VCaP (cell line): ENCODE measurements around the gene SPTBN4.

Source experiments
- H3K27ac ChIP-seq: fragments of 450-650 bp; 2 replicates; pipeline ENCODE4 v1.5.1; 2017
- TF ChIP-seq, protein P1 (sequence below): fragments of 450-650 bp; conservative IDR thresholded peaks from 2 replicates; pipeline ENCODE4 v1.5.1; 2017; ENCODE audit warnings: mild to moderate bottlenecking, moderate library complexity

SPTBN4 gene

DNA sequence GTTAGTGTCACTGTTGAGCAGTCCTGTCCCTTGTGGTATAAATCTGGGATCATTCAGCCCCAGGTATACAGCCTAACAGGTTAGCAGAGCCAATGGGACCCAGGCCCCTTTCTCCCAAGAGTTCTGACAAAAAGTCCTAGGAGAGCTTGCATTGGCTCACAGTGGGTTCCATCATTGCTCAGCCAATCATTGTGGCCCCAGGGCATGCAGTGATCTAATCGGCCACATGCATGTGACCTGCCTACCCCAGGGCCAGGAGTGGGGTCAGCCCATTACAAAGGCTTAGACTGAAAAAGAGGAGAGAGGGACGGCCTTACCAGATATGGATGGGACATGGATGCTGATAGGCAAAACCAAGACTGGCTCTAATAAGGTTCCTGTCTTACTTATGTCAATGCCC is 41.1 kb downstream of the SPTBN4 start:
- no peak overlapping the region for H3K27ac ChIP-seq
- TF ChIP-seq, protein P1, sequence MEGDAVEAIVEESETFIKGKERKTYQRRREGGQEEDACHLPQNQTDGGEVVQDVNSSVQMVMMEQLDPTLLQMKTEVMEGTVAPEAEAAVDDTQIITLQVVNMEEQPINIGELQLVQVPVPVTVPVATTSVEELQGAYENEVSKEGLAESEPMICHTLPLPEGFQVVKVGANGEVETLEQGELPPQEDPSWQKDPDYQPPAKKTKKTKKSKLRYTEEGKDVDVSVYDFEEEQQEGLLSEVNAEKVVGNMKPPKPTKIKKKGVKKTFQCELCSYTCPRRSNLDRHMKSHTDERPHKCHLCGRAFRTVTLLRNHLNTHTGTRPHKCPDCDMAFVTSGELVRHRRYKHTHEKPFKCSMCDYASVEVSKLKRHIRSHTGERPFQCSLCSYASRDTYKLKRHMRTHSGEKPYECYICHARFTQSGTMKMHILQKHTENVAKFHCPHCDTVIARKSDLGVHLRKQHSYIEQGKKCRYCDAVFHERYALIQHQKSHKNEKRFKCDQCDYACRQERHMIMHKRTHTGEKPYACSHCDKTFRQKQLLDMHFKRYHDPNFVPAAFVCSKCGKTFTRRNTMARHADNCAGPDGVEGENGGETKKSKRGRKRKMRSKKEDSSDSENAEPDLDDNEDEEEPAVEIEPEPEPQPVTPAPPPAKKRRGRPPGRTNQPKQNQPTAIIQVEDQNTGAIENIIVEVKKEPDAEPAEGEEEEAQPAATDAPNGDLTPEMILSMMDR, result no peak

DNA sequence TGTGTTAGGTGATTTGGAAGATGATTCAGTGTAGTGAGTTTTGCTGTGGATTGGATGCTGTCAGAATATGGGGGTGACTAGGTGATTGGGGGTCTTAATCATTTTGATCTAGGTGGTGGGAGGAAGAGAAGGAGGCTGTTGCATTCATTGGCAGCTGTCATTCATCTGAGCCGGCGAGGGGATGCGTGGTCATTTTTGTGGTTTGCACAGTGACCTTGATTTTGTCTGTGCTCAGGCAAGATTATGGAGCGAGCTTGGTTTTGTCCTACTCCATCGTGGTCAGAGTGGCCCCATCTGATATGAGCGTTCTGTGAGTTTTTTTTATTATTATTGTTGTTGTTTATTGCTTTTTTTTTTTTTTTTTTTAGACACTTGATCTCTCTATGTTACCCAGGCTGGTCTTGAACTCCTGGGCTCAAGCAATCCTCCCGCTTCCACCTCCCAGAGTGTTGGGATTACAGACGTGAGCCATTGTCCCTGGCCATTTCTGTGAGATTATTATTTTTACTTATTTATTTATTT is 42.0 kb downstream of the SPTBN4 start:
- TF ChIP-seq, protein P1, result no peak
- no peak overlapping the region for H3K27ac ChIP-seq

DNA sequence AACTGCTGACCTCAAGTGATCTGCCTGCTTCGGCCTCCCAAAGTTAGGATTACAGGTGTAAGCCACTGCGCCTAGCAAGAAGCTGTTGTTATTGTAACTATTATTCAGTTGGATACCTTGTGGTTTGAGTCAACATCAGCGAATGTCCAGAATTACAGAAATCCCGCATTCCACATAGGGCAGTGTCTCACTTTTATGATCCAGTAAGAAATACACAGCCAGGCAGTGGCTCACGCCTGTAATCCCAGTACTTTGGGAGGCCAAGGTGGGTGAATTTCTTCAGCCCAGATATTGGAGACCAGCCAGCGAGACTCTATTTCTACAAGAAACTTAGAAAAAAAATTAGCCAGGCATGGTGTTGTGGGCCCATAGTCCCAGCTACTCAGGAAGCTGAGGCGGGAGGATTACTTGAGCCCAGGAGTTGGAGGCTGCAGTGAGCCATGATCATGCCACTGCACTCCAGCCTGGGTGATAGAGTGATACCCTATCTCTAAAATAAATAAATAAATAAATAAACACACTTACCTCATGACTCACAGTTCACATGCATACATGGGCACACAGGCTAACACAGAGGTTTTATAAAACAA is 43.8 kb downstream of the SPTBN4 start:
- no peak overlapping the region for H3K27ac ChIP-seq
- TF ChIP-seq, protein P1, result no peak

DNA sequence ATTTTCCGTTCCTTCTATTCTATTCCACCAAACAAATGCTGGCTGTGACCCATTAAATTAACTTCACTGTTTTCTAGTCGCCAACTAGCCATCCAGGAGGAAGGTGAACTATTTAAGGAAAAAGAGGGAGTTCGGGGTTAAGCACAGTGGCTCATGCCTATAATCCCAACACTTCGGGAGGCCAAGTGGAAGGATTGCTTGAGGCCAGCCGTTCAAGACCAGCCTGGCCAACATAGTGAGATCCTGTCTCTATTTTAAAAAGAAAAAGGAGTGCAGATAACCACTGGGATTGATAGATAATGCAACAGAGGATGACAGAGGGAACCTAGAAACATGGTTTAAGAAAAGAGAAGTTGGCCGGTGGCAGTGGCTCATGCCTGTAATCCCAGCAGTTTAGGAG is 44.7 kb downstream of the SPTBN4 start:
- TF ChIP-seq, protein P1, result no peak
- H3K27ac ChIP-seq, result no peak overlapping the region

DNA sequence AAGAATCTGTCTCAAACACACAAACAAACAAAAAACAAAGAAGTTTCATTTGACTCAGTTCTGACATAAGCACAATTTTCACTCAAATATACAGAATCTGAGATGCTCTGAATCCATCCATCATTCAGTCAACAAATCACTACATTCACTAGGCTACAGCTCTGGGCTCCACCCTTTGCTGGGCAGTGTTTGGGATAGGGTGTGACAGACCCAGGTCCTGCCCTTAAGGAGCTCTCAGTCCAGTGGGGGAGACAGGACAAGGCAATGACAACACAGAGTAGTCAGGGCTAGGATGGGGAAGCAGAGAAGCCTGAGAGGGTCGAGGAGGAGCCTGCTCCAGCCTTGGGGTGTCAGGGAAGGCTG is 45.3 kb downstream of the SPTBN4 start:
- no peak overlapping the region; the same call in 1 of the 2 replicates for H3K27ac ChIP-seq
- TF ChIP-seq, protein P1, result no peak

DNA sequence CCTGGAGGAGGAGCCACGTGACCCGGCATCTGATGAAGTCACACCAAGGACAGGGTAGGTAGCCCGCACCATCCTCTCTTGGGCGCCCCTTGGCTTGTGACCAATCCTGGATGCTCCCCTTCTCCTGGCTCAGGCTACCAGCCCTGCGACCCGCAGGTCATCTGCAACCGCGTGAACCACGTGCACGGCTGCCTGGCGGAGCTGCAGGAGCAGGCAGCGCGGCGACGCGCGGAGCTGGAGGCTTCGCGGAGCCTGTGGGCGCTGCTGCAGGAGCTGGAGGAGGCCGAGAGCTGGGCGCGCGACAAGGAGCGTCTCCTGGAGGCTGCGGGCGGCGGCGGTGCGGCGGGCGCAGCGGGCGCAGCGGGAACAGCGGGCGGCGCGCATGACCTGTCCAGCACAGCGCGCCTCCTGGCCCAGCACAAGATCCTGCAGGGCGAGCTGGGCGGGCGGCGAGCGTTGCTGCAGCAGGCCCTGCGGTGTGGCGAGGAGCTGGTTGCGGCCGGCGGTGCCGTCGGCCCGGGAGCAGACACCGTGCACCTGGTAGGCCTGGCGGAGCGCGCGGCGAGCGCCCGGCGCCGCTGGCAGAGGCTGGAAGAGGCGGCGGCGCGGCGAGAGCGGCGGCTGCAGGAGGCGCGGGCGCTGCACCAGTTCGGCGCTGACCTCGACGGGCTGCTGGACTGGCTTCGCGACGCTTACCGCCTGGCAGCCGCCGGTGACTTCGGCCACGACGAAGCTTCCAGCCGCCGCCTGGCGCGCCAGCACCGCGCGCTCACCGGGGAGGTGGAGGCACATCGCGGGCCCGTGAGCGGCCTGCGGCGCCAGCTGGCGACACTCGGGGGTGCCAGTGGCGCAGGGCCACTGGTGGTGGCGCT is 45.9 kb downstream of the SPTBN4 start:
- peak overlapping the region; percentile 36; the same call in 1 of the 2 replicates for H3K27ac ChIP-seq
- TF ChIP-seq, protein P1, result peak; percentile 39

DNA sequence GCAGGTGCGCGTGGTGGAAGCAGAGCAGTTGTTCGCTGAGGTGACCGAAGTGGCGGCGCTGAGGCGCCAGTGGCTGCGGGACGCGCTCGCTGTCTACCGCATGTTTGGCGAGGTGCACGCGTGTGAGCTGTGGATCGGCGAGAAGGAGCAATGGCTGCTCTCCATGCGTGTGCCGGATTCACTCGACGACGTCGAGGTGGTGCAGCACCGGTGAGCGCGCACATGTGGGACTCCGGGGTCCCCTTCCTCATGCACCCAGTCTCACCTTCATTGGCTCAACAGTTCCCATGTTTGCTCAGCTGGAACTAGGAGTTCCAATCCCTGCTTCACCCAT is 46.5 kb downstream of the SPTBN4 start:
- no peak overlapping the region for H3K27ac ChIP-seq
- TF ChIP-seq, protein P1, result no peak
